WTC11 (cell line): Measurements from ENCODE around the gene MRPL51. TPM values are rescaled to one million over a fixed set of nuclear protein-coding genes. Genes with fewer than 3 reads are reported as not detected.
"Not testable (repeated sequence)": the region's sequence is repeated elsewhere in the genome, so short reads cannot be mapped to it uniquely, and the experiment has no call there.

Source experiments
- ATAC-seq: fragments of 200-7000 bp; cut with Tn5 transposase; 2 replicates; pipeline ENCODE4 v1.10.0; 2021; ENCODE audit warnings: mild to moderate bottlenecking, moderate library complexity
- CTCF ChIA-PET: fragments of 300-600 bp; sonication (Branson Sonifier 250); formaldehyde crosslinking; loops from one replicate; lab custom pipeline; 2021; ENCODE audit warnings: antibody characterized with exemption; lab: Charles Lee
- POLR2A ChIA-PET: fragments of 350-600 bp; sonication (Branson Sonifier 250); formaldehyde crosslinking; loops from one replicate; lab custom pipeline; 2021; ENCODE audit warnings: antibody characterized with exemption; lab: Charles Lee
- DNase-seq: peaks from one replicate; pipeline ENCODE4 v3.0.0; 2021; ENCODE audit warnings: low spot score
- H3K27ac Mint-ChIP-seq: 2 replicates; pipeline ENCODE4 v1.8.0; 2021; ENCODE audit warnings: mixed read lengths
- H3K27me3 Mint-ChIP-seq: 2 replicates; pipeline ENCODE4 v1.8.0; 2021; ENCODE audit warnings: low read depth, mild to moderate bottlenecking, moderate library complexity, mixed read lengths
- H3K36me3 Mint-ChIP-seq: 2 replicates; pipeline ENCODE4 v1.8.0; 2021; ENCODE audit warnings: mixed read lengths
- H3K4me1 Mint-ChIP-seq: 2 replicates; pipeline ENCODE4 v1.8.0; 2022; ENCODE audit warnings: mixed read lengths
- H3K4me3 Mint-ChIP-seq: 2 replicates; pipeline ENCODE4 v1.8.0; 2021; ENCODE audit warnings: mild to moderate bottlenecking, moderate library complexity, mixed read lengths
- H3K9me3 Mint-ChIP-seq: 2 replicates; pipeline ENCODE4 v1.8.0; 2021; ENCODE audit warnings: mixed read lengths
- CDX4 ChIP-seq: fragments of 250-450 bp; sonication (Bioruptor Pico); IDR thresholded peaks from 2 replicates; pipeline ENCODE4 v1.9.0; 2021; ENCODE audit warnings: moderate library complexity, mild to moderate bottlenecking, inconsistent platforms, borderline replicate concordance
- CREB1 ChIP-seq: sonication (generic); formaldehyde crosslinking; IDR thresholded peaks from 2 replicates; pipeline ENCODE4 v1.8.0; 2023; ENCODE audit warnings: mild to moderate bottlenecking, missing genetic modification reagents
- EMX1 ChIP-seq: fragments of 250-450 bp; sonication (Bioruptor Pico); IDR thresholded peaks from 2 replicates; pipeline ENCODE4 v1.8.0; 2021; ENCODE audit warnings: mild to moderate bottlenecking
- FOXP4 ChIP-seq: sonication (generic); formaldehyde crosslinking; IDR thresholded peaks from 2 replicates; pipeline ENCODE4 v1.8.0; 2022; ENCODE audit warnings: mild to moderate bottlenecking, missing genetic modification reagents
- IRF1 ChIP-seq: sonication (generic); formaldehyde crosslinking; IDR thresholded peaks from 2 replicates; pipeline ENCODE4 v1.8.0; 2023; ENCODE audit warnings: missing genetic modification reagents
- KAT7 ChIP-seq: sonication (generic); formaldehyde crosslinking; IDR thresholded peaks from 2 replicates; pipeline ENCODE4 v1.8.1; 2023; ENCODE audit warnings: missing genetic modification reagents, mild to moderate bottlenecking, borderline replicate concordance
- MLX ChIP-seq: sonication (generic); formaldehyde crosslinking; IDR thresholded peaks from 2 replicates; pipeline ENCODE4 v1.8.1; 2023; ENCODE audit warnings: mild to moderate bottlenecking, missing genetic modification reagents, moderate library complexity
- MYBL2 ChIP-seq: sonication (generic); formaldehyde crosslinking; IDR thresholded peaks from 2 replicates; pipeline ENCODE4 v1.8.1; 2023; ENCODE audit warnings: mild to moderate bottlenecking, moderate library complexity, missing genetic modification reagents
- NFE2L1 ChIP-seq: sonication (generic); formaldehyde crosslinking; IDR thresholded peaks from 2 replicates; pipeline ENCODE4 v1.8.1; 2023; ENCODE audit warnings: missing genetic modification reagents
- NR2C2 ChIP-seq: sonication (generic); formaldehyde crosslinking; IDR thresholded peaks from 2 replicates; pipeline ENCODE4 v1.8.0; 2022; ENCODE audit warnings: mild to moderate bottlenecking, missing genetic modification reagents
- OVOL2 ChIP-seq: fragments of 250-450 bp; sonication (Bioruptor Pico); IDR thresholded peaks from 2 replicates; pipeline ENCODE4 v1.9.0; 2021; ENCODE audit warnings: mild to moderate bottlenecking, borderline replicate concordance
- RORB ChIP-seq: fragments of 250-450 bp; sonication (Bioruptor Pico); IDR thresholded peaks from 2 replicates; pipeline ENCODE4 v1.9.0; 2021; ENCODE audit warnings: mild to moderate bottlenecking
- SMAD4 ChIP-seq: sonication (generic); formaldehyde crosslinking; IDR thresholded peaks from 2 replicates; pipeline ENCODE4 v1.8.0; 2022; ENCODE audit warnings: mild to moderate bottlenecking, missing genetic modification reagents
- ZNF138 ChIP-seq: sonication (generic); formaldehyde crosslinking; conservative IDR thresholded peaks from 2 replicates; pipeline ENCODE4 v1.8.1; 2022; ENCODE audit warnings: mild to moderate bottlenecking, moderate library complexity, missing genetic modification reagents
- ZNF317 ChIP-seq: sonication (generic); formaldehyde crosslinking; IDR thresholded peaks from 2 replicates; pipeline ENCODE4 v1.8.1; 2023; ENCODE audit warnings: low read depth, mild to moderate bottlenecking, moderate library complexity, missing genetic modification reagents, borderline replicate concordance
- ZNF512 ChIP-seq: sonication (generic); formaldehyde crosslinking; IDR thresholded peaks from 2 replicates; pipeline ENCODE4 v1.8.1; 2022; ENCODE audit warnings: missing genetic modification reagents, borderline replicate concordance
- total RNA-seq: library from RNA; stranded (reverse); gene quantifications from 3 replicates; pipeline ENCODE4 v1.2.3, GENCODE V29; 2021

MRPL51 gene
- total RNA-seq, 1 experiment from 2014 or later = 290 TPM

- TF ChIP-seq MLX (CRISPR knock-in tag) = no peak
Measured at GRCh38 chr12:6469609-6470374, 23.3 kb downstream of the MRPL51 start (continued).

- Mint-ChIP-seq H3K9me3 (no peaks in the 10 kb centered on the region), H3K36me3 (peaks cover 31% of the 10 kb centered on the region), H3K27me3 (peaks cover 16% of the 10 kb centered on the region), H3K4me1 (peaks cover 27% of the 10 kb centered on the region), H3K4me3 (peak overlapping the region; percentile 68), H3K27ac (no peak overlapping the region)
- TF ChIP-seq CREB1 (CRISPR knock-in tag) (no peak), ZNF317 (CRISPR knock-in tag) (no peak), OVOL2 (CRISPR knock-in tag) (no peak), EMX1 (CRISPR knock-in tag) (no peak), ZNF138 (no peak), CDX4 (CRISPR knock-in tag) (no peak), FOXP4 (CRISPR knock-in tag) (no peak), ZNF512 (no peak), KAT7 (CRISPR knock-in tag) (no peak), IRF1 (CRISPR knock-in tag) (no peak), RORB (CRISPR knock-in tag) (no peak), MYBL2 (CRISPR knock-in tag) (no peak), NR2C2 (CRISPR knock-in tag) (no peak), NFE2L1 (CRISPR knock-in tag) (no peak)
- ATAC-seq (no peak), DNase-seq (peak; percentile 0)
- ChIA-PET CTCF (interaction anchor here (1.7 to 2.2 kb wide), 2 partner anchors 45 to 143 kb away, joined by 5 to 22 read pairs; no protein-coding TSS in a partner anchor), POLR2A (interaction anchor here (0.6 to 2.4 kb wide), 5 partner anchors 18 to 133 kb away, joined by 3 to 18 read pairs (median 6); partner anchors contain the start of gene TAPBPL)
Measured at GRCh38 chr12:6469092-6469491, 24.0 kb downstream of the MRPL51 start.

- Mint-ChIP-seq H3K4me1 (peaks cover 27% of the 10 kb centered on the region), H3K36me3 (peaks cover 37% of the 10 kb centered on the region), H3K9me3 (no peaks in the 10 kb centered on the region), H3K4me3 (no peak overlapping the region), H3K27ac (no peak overlapping the region), H3K27me3 (peaks cover 16% of the 10 kb centered on the region)
- no peak for DNase-seq
- ATAC-seq = no peak
- TF ChIP-seq SMAD4 = no peak
- TF ChIP-seq IRF1 (CRISPR knock-in tag) = no peak
- CTCF ChIA-PET = interaction anchor here (1.5 to 1.7 kb wide), 2 partner anchors 142 to 145 kb away, joined by 3 to 5 read pairs; no protein-coding TSS in a partner anchor
- POLR2A ChIA-PET = no interaction called here
Measured at GRCh38 chr12:6468283-6468575, 24.8 kb downstream of the MRPL51 start.

GRCh38 chr12:6467571-6468282 lies 25.3 kb downstream of the MRPL51 start:
- Mint-ChIP-seq H3K4me1 (peaks cover 27% of the 10 kb centered on the region), H3K36me3 (peaks cover 38% of the 10 kb centered on the region), H3K27me3 (peaks cover 16% of the 10 kb centered on the region)
- H3K27ac Mint-ChIP-seq, H3K4me3 Mint-ChIP-seq, POLR2A ChIA-PET, ATAC-seq, H3K9me3 Mint-ChIP-seq: not testable (repeated sequence)
- CTCF ChIA-PET = interaction anchor here (1.5 to 1.7 kb wide), 2 partner anchors 142 to 144 kb away, joined by 3 to 5 read pairs; no protein-coding TSS in a partner anchor
- peak; percentile 9 for DNase-seq

GRCh38 chr12:6466751-6467150 lies 26.3 kb downstream of the MRPL51 start:
- H3K27ac Mint-ChIP-seq, H3K9me3 Mint-ChIP-seq, H3K27me3 Mint-ChIP-seq, ATAC-seq, POLR2A ChIA-PET, H3K4me3 Mint-ChIP-seq, DNase-seq: not testable (repeated sequence)
- CTCF ChIA-PET = interaction anchor here (0.6 to 3.2 kb wide), 7 partner anchors 10 to 223 kb away, joined by 3 to 77 read pairs (median 25); partner anchors contain the start of genes CD27, TAPBPL and ZNF384
- H3K4me1 Mint-ChIP-seq = peaks cover 21% of the 10 kb centered on the region
- H3K36me3 Mint-ChIP-seq = peaks cover 46% of the 10 kb centered on the region
